Neural progenitor cell (in vitro differentiated cells): ENCODE results near the gene VPS41.

ENCODE experiments used
- EZH2 ChIP-seq: fragments of 200-600 bp; sonication (generic); IDR thresholded peaks from 2 replicates; pipeline ENCODE4 v1.6.1; 2017; ENCODE audit warnings: antibody characterized with exemption, mild to moderate bottlenecking, moderate library complexity
- EZH2phosphoT487 ChIP-seq: fragments of 200-600 bp; sonication (generic); IDR thresholded peaks from 2 replicates; pipeline ENCODE4 v1.6.1; 2017; ENCODE audit warnings: antibody characterized with exemption
- TF ChIP-seq, protein P1 (sequence below): fragments of 200-600 bp; sonication (generic); IDR thresholded peaks from 2 replicates; pipeline ENCODE4 v1.5.1; 2017; ENCODE audit warnings: antibody characterized with exemption, mild to moderate bottlenecking

DNA sequence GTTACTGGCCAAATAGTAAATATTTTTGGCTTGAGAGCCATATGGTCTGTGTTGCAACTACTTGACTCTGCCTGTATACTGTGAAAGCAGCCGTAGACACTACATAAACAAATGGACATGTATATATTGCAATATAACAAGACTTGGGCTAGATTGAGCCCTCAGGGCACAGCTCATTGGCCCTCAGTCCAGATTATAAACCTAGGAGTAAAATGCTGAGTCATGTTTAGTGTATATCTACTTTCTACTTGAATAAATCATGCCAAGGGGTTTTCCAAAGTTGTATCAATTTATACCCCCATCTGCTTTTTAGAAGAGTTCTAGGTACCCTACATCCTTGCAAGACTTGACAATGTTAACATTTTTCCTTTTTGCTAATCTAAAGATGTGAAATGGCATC, 41.3 kb upstream of the VPS41 start:
- TF ChIP-seq, protein P1, sequence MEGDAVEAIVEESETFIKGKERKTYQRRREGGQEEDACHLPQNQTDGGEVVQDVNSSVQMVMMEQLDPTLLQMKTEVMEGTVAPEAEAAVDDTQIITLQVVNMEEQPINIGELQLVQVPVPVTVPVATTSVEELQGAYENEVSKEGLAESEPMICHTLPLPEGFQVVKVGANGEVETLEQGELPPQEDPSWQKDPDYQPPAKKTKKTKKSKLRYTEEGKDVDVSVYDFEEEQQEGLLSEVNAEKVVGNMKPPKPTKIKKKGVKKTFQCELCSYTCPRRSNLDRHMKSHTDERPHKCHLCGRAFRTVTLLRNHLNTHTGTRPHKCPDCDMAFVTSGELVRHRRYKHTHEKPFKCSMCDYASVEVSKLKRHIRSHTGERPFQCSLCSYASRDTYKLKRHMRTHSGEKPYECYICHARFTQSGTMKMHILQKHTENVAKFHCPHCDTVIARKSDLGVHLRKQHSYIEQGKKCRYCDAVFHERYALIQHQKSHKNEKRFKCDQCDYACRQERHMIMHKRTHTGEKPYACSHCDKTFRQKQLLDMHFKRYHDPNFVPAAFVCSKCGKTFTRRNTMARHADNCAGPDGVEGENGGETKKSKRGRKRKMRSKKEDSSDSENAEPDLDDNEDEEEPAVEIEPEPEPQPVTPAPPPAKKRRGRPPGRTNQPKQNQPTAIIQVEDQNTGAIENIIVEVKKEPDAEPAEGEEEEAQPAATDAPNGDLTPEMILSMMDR: no peak
- no peak for TF ChIP-seq EZH2
- TF ChIP-seq EZH2phosphoT487: no peak
